Measurements from ENCODE around the gene CBY3.
"Not testable (repeated sequence)": the region's sequence is repeated elsewhere in the genome, so short reads cannot be mapped to it uniquely, and the experiment has no call there.

The CBY3 gene

DNA sequence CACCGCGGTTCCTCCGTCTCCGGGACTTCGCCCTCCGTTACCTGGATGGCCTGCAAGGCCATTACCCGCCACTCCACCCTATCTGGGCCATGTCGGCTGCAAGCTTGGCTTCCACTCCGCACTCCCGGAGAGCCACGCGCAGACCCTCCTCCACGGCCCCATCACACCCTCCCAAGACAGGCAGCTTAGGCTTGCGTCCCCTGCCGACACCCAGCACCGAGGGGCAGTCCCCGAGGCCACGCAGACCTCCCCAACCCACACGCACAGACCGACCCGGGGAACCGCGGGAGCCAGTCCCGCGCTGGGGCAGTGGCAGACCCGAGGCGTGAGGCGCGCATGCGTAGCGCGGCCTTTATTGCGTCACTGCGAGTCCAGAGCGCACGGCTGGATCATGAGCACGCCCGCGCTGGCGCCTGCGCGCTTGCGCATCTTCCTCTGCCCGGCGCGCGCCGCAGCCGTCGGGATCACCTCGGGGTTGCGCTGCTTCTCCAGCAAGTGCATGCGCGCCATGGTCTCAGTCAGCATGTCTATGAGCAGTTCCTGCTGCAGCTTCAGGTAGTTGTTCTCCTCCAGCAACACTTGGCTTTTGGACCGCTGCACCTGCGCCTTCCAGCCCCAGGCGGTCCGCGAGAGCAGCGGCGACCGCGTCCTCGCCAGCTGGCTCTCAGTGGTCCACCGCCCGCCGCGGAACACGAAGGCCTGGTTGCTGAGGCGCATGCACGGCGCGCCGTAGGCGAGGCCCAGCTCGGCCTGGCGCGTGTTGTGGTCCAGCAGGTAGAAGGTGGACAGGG, 2.4 kb downstream of the CBY3 start:
- DNase-seq (ENCODE audit: low read depth, low spot score) = peak; percentile 95
- peak overlapping the region; percentile 95 for H3K4me3 ChIP-seq (ENCODE audit: low read depth, low read length)
- TF ChIP-seq CTCF (IDR thresholded peaks at IDR 0.05; ENCODE audit: low read depth, low read length) = no peak
- in situ Hi-C loops (cut with HindIII; ENCODE audit: low sequenced_read_pairs) = no loop called here

DNA sequence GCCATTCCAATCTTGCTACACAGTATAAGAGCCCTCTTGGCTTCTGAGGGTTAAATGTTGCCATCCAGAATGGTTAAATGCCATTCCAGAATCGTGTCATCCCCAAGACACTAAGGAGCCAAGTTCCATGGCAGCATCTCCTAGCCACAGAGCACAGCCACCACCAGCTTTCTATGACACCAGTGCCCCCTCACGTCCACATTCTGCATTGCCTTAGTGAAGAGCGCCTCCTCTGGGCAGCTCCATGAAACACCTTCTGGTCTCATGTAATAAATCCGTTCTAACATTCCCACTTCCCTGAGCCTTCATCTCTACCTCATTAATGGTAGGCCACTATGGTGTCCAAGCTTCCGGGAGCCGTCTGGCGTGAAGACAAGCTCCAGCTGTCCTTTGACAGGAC, 12.4 kb downstream of the CBY3 start:
- in situ Hi-C loops (cut with HindIII; ENCODE audit: low sequenced_read_pairs) = no loop called here
- peak; percentile 27 for DNase-seq (ENCODE audit: low read depth, low spot score)
- peak; percentile 81 for TF ChIP-seq CTCF (IDR thresholded peaks at IDR 0.05; ENCODE audit: low read depth, low read length)

DNA sequence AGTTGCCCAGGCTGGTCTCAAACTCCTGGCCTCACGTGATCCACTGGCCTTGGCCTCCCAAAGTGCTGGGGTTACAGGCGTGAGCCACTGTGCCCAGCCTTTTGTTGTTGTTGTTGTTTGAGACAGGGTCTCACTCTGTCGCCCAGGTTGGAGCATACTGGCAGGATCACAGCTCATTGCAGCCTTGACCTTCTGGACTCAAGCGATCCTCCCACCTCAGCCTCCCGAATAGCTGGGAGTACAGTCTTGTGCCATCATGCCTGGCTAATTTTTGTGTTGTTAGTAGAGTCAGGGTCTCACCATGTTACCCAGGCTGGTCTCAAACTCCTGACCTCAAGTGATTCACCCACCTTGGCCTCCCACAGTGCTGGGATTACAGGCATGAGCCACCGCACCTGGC, 19.2 kb downstream of the CBY3 start:
- in situ Hi-C loops (cut with HindIII; ENCODE audit: low sequenced_read_pairs); H3K4me3 ChIP-seq (ENCODE audit: low read depth, low read length); DNase-seq (ENCODE audit: low read depth, low spot score): not testable (repeated sequence)

More for the DNA sequence above, 12.4 kb downstream of the CBY3 start:
- H3K4me3 ChIP-seq (ENCODE audit: low read depth, low read length) = no peak overlapping the region

DNA sequence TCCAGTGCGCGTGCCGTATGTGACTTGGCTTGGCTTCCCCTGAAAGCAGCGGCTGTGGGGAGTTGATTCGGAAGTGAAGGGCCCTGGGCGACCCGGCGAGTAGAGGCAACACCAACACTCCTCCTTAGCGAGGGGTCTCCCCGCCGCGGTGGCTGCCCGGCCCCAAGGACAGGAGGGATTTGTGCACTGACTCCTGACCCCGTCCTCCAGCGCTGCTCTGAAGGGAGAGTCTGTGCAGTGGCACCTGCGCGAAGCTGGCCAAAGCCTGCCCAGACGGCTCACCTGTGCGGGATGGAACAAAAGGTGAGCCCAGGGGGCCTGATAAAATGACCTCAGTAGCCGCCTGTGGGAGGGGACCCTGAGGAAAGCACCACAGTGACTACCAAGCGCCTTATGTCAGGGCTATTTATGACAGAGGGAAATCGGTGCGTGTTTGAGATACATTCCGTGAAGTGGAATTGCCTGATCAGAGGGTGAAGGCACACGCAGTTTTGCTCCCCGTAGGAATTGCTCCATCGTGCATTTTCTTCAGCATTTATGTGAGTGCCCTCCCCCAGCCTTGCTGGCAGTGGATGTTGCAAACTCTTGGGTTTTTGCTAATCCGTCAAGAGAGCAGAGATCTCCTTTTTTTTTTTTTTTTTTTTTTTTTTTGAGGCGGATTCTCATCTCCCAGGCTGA, 22.5 kb downstream of the CBY3 start:
- peak overlapping the region; percentile 54 for H3K4me3 ChIP-seq (ENCODE audit: low read depth, low read length)
- peak; percentile 3 for DNase-seq (ENCODE audit: low read depth, low spot score)
- in situ Hi-C loops (cut with HindIII; ENCODE audit: low sequenced_read_pairs) = not testable (repeated sequence)

DNA sequence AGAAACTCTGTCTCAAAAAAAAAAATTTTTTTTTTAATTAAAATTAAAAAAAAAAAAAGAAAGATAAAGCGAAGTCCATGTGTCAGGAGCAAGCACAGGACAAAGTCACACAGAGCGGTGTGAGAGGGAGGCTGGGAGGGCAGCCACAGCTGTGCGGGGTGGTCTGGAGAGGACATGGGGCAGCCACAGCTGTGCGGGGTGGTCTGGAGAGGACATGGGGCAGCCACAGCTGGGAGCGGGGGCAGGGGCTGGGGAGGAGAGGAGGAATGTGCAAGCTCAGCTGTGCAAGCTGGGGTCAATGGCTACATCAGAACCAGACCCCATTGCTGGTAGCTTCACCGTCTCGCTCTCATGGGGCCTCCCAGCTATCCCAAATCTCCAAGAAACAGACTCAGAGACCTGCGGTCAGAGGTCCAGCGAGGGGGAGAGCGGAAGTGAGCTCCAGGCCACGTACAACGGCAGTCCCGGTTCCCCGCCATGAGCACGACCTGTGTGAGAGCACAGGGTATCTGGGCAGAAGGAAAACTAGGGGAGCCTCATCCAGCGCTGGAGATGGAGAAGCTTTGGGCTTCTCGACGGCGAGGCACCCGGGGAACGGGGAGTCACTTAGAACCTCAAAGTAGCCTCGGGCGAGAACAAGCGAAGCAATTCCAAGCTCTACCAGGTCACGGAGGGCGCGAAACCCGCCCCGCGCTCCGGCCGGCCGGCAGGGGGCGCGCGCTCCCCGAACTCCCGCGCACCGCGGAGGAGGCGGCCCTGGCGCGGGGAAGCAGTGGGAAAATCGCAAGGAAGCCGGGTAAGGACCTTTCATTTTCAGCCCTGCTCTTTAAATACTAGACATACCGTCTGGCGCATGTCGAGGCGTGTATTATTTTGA, 23.3 kb downstream of the CBY3 start:
- in situ Hi-C loops (cut with HindIII; ENCODE audit: low sequenced_read_pairs); DNase-seq (ENCODE audit: low read depth, low spot score); H3K4me3 ChIP-seq (ENCODE audit: low read depth, low read length): not testable (repeated sequence)

DNA sequence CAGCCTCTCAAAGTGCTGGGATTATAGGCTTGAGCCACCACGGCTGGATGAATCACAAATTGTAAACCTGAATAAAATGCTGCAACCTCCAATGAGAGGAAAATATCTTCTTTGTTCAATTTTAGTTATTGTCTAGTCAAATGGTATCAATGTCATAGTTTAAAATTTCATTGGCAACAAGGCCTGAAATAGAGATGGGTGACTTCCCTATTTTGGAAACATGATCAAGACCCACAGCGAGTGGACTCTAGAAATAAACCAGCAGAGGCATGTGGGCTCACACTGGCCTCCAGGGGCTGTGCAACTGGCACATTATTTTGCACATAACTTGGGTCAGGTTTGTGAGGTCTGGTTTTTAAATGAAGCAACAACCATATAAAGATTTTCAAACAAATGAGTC, 27.7 kb downstream of the CBY3 start:
- in situ Hi-C loops (cut with HindIII; ENCODE audit: low sequenced_read_pairs); DNase-seq (ENCODE audit: low read depth, low spot score); H3K4me3 ChIP-seq (ENCODE audit: low read depth, low read length): not testable (repeated sequence)

GRCh38 chr5:179650245-179650644, 30.6 kb downstream of the CBY3 start:
- H3K4me3 ChIP-seq (ENCODE audit: low read depth, low read length); in situ Hi-C loops (cut with HindIII; ENCODE audit: low sequenced_read_pairs); DNase-seq (ENCODE audit: low read depth, low spot score): not testable (repeated sequence)

- in situ Hi-C loops (cut with HindIII; ENCODE audit: low sequenced_read_pairs); H3K4me3 ChIP-seq (ENCODE audit: low read depth, low read length); DNase-seq (ENCODE audit: low read depth, low spot score): not testable (repeated sequence)
Observed at GRCh38 chr5:179649166-179649703, 31.6 kb downstream of the CBY3 start.

GRCh38 chr5:179648410-179648809, 32.4 kb downstream of the CBY3 start:
- TF ChIP-seq CTCF (IDR thresholded peaks at IDR 0.05; ENCODE audit: low read depth, low read length) = no peak
- DNase-seq (ENCODE audit: low read depth, low spot score) = no peak
- H3K4me3 ChIP-seq (ENCODE audit: low read depth, low read length) = no peak overlapping the region
- in situ Hi-C loops (cut with HindIII; ENCODE audit: low sequenced_read_pairs) = no loop called here

DNA sequence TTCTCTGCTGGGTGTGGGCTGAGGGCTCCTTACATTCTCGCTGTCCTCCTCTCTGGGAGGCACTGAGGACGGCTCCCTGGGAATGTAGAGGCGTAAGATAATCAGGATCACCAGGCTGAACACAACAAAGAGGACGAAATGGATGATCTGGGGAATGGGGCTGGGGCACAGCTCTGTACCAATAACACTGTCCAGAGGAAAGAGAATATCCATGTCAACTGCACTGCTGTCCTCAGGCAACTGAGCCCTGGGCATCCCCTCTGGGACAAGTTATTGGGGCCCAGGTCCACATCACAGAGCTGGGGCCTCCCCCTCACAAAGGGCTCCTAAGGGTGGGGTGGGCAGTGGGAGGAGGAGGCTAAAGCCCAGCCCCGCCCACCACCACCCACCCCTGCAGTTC, 36.1 kb downstream of the CBY3 start:
- not testable (repeated sequence) for DNase-seq (ENCODE audit: low read depth, low spot score)

GRCh38 chr5:179643141-179643920, 37.5 kb downstream of the CBY3 start:
- H3K4me3 ChIP-seq (ENCODE audit: low read depth, low read length); in situ Hi-C loops (cut with HindIII; ENCODE audit: low sequenced_read_pairs); DNase-seq (ENCODE audit: low read depth, low spot score): not testable (repeated sequence)

More for the DNA sequence above, 36.1 kb downstream of the CBY3 start:
- in situ Hi-C loops (cut with HindIII; ENCODE audit: low sequenced_read_pairs); H3K4me3 ChIP-seq (ENCODE audit: low read depth, low read length): not testable (repeated sequence)

GRCh38 chr5:179642626-179643025, 38.2 kb downstream of the CBY3 start:
- in situ Hi-C loops (cut with HindIII; ENCODE audit: low sequenced_read_pairs); DNase-seq (ENCODE audit: low read depth, low spot score); H3K4me3 ChIP-seq (ENCODE audit: low read depth, low read length): not testable (repeated sequence)

All from astrocyte of the spinal cord (primary cell).